Measurements from ENCODE around the gene SALL2. TPM values are rescaled to one million over a fixed set of nuclear protein-coding genes. Genes with fewer than 3 reads are reported as not detected.

SALL2 gene
- total RNA-seq, 4 donors from 2014 or later = 3.0 to 15.6 (median 4.4) TPM

DNA sequence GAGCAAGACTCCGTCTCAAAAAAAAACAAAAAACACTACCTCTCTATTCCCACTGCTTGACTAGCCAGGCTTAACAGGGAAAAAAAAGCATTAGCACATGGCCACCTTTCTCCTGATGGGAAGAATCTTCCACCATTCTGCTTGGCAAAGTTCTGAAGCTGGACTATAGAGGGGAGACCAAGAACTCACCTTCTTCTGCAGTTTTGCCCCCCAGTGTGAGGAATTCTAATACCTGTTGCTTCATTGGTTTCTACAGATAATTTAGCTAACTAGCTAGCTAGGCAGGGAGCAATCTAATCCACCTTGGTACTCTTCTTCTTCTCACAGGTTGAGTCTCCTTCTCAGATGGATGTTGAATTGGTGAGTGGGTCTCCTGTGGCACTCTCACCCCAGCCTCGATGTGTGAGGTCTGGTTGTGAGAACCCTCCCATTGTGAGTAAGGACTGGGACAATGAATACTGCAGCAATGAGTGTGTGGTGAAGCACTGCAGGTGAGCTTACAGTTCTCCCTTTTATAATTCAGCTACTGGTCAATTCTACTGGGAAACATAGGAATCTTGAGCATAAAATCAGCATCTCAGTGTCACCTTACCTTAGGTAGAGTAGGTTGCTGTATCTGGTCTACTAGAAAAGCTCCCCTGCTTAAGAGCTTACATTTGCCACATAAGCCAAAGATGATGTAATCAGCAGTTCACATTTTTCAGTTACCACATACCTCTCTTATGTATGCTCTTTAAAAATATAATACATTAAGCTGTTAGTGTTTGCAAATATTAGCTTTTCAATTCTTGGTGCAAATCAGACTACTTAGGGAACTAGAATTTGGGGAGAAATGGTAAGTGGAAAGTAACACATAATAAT is 31.0 kb downstream of the SALL2 start:
- H3K9me3 ChIP-seq = no peaks in the 10 kb centered on the region
- H3K27ac ChIP-seq = no peak overlapping the region
- H3K4me1 ChIP-seq = no peaks in the 10 kb centered on the region
- H3K36me3 ChIP-seq = peaks cover 97% of the 10 kb centered on the region
- no peak overlapping the region for H3K4me3 ChIP-seq
- WGBS = 42% methylated on average over 2 of the region's 2 CpGs
- TF ChIP-seq, protein P1, sequence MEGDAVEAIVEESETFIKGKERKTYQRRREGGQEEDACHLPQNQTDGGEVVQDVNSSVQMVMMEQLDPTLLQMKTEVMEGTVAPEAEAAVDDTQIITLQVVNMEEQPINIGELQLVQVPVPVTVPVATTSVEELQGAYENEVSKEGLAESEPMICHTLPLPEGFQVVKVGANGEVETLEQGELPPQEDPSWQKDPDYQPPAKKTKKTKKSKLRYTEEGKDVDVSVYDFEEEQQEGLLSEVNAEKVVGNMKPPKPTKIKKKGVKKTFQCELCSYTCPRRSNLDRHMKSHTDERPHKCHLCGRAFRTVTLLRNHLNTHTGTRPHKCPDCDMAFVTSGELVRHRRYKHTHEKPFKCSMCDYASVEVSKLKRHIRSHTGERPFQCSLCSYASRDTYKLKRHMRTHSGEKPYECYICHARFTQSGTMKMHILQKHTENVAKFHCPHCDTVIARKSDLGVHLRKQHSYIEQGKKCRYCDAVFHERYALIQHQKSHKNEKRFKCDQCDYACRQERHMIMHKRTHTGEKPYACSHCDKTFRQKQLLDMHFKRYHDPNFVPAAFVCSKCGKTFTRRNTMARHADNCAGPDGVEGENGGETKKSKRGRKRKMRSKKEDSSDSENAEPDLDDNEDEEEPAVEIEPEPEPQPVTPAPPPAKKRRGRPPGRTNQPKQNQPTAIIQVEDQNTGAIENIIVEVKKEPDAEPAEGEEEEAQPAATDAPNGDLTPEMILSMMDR (IDR thresholded peaks at IDR 0.05) = no peak
- TF ChIP-seq EP300 (IDR thresholded peaks at IDR 0.05) (no peak), POLR2A (IDR thresholded peaks at IDR 0.05) (no peak)
- no peak for DNase-seq (ENCODE audit: low spot score in 2 of 2)
- H3K27me3 ChIP-seq = no peaks in the 10 kb centered on the region

DNA sequence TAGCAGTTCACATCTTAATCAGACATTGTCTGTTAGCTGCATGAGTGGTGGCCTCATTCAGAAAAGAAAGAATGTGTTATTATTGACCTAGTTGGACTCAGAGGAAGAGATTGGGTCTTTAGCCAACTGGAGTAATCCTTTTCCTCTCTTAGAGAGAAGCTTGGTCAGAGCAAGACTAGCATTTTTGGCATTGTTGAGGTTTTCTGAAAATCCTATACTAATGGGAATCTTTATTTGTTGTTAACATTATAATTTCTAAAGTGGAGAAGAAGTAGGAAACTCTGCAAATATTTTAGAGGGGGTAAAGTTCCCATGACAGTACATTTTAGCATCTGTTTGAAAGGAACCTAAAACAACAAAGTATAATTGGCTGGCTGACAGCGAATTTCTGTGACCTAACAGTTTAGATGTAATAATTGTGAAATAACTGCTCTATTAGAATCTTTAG is 39.5 kb downstream of the SALL2 start:
- Histone ChIP-seq H3K4me1 (no peaks in the 10 kb centered on the region), H3K4me3 (no peak overlapping the region), H3K9me3 (no peaks in the 10 kb centered on the region), H3K36me3 (peaks cover 45% of the 10 kb centered on the region), H3K27ac (no peak overlapping the region), H3K27me3 (no peaks in the 10 kb centered on the region)
- 84% methylated on average over 1 of the region's 1 CpG for WGBS
- TF ChIP-seq, protein P1 (IDR thresholded peaks at IDR 0.05) = no peak
- TF ChIP-seq POLR2A (IDR thresholded peaks at IDR 0.05) = no peak
- no peak for TF ChIP-seq POLR2AphosphoS5 (IDR thresholded peaks at IDR 0.05)
- TF ChIP-seq EP300 (IDR thresholded peaks at IDR 0.05) = no peak
- no peak for DNase-seq (ENCODE audit: low spot score in 2 of 2)

DNA sequence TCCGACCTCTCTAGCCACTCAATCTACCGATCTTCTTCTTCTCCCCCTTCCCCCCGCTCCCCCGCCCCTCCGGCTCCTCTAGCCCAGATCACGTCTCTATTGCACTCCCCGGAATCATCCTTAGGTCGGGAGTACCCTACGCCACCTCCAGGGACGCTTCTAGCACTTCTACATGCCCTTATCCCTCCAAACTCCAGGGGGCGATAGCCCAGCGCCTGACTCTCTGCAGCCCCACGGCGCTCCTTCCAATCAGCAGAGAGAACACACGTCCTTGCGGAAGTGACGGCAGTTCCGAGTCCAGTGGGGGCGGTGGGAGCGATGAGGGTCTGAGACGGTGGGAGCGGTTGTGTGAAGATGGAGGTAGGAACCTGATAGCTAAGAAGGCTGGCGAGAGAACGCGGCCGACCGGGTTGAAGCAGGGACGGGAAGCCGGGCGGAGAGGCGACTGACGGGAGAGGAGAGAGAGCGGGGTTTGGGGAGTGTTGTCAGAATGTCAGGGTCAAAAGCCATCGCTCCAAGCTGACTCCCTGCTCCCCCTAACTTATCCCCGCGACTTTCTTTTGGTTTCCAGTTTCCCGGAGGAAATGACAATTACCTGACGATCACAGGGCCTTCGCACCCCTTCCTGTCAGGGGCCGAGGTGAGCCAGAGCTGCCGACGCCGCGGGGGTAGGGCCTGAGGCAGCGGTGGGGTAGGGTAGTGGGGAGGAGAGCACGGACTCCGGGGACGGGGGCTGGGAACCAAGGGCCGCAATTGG is 49.0 kb downstream of the SALL2 start, which contains the start of the genes RAB2B and TOX4:
Gene RAB2B, minus strand, starts transcription at position 35 of the 757 bp plus-strand sequence. CDS start 87 bp downstream, outside the sequence.
Gene TOX4, plus strand, starts transcription at position 271 of the 757 bp plus-strand sequence. Its CDS starts 84 bp downstream, at position 355.
- Histone ChIP-seq H3K36me3 (peaks cover 22% of the 10 kb centered on the region), H3K4me1 (peaks cover 25% of the 10 kb centered on the region), H3K9me3 (no peaks in the 10 kb centered on the region), H3K4me3 (peak within 1 kb of the TSS; percentile 79), H3K27me3 (no peaks in the 10 kb centered on the region), H3K27ac (peak within 1 kb of the TSS; percentile 91)
- peak; percentile 96 to 98 for DNase-seq (ENCODE audit: low spot score in 2 of 2)
- TF ChIP-seq, protein P1 (IDR thresholded peaks at IDR 0.05) = peak; percentile 98 to 99
- TF ChIP-seq POLR2A (IDR thresholded peaks at IDR 0.05) (peak; percentile 55 to 85), EP300 (IDR thresholded peaks at IDR 0.05) (no peak), POLR2AphosphoS5 (IDR thresholded peaks at IDR 0.05) (peak; percentile 63 to 89 (median 87))
- WGBS = under 1% methylated on average over 49 of the region's 49 CpGs

DNA sequence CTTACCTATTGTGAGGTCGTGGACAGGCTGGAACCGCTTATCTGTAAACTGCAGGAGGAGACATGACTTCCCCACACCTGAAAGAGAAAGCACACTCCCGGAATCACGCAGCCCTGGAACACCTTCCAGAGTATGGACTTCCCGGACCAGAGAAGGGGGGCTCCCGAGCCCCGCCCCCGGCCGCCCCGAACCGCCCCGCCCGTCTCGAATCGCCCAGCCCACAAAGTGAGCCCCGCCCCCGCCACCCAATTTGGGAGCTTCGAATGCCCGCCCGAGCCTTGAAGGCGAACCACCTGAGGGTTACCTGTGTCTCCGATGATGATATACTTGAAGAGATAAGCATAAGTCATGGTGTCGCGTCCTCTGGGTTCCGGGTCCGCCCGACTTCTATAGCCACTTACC is 49.6 kb downstream of the SALL2 start:
- DNase-seq (ENCODE audit: low spot score in 2 of 2) = peak; percentile 92 to 95
- H3K27ac ChIP-seq = peak overlapping the region; percentile 91
- H3K4me3 ChIP-seq = peak overlapping the region; percentile 79
- 0% methylated on average over 23 of the region's 27 CpGs for WGBS
- peaks cover 25% of the 10 kb centered on the region for H3K4me1 ChIP-seq
- peaks cover 22% of the 10 kb centered on the region for H3K36me3 ChIP-seq
- TF ChIP-seq, protein P1 (IDR thresholded peaks at IDR 0.05) = no peak
- TF ChIP-seq EP300 (IDR thresholded peaks at IDR 0.05) = no peak
- TF ChIP-seq POLR2AphosphoS5 (IDR thresholded peaks at IDR 0.05) = no peak
- no peak for TF ChIP-seq POLR2A (IDR thresholded peaks at IDR 0.05)
- H3K9me3 ChIP-seq = no peaks in the 10 kb centered on the region
- H3K27me3 ChIP-seq = no peaks in the 10 kb centered on the region
